ENCODE measurements around the gene GM2A. TPM values are rescaled to one million over a fixed set of nuclear protein-coding genes. Genes with fewer than 3 reads are reported as not detected.
"Not testable (repeated sequence)": the region's sequence is repeated elsewhere in the genome, so short reads cannot be mapped to it uniquely, and the experiment has no call there.

The GM2A gene
- total and polyA plus RNA-seq, 2 donors (not counting 1 experiment from before 2014, with no cell fraction given) = 29.8 to 82.7 TPM

DNA sequence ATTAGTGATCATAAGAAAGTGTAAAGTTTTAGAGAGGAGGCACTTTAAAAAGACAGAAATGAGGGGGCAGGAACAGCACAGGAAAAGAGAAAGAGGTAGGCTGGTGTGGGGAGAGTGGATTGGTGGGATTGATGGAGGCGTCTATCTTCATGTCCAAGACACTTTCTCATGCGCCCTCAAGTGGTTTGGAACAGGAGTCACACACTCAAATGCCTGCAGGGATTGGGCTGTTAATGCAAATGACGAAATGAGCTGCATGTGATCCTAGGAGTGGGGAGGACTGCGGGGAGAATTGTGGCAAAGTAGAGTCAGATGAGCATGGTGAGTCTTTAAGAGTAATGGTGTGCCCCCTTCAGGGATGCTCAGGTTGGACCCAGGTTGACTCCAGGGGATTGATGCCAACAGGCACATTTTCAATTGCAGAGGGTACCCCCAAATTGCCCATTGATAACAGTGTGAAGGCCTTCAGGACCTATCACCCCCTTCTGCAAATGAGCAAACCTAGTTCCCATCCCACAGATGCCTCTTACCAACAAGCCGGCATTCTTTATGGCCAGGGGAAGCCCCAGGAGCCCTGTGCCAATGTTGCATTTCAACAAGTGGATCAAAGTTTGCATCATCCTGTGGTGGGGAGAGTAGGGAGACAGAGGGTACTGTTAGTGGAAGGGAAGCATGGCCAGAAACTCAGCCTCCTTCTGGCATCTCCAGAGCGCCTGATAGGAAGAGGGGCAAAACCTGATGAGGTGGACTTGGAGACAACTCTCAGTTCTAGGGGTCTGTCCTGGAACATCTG is 45.3 kb downstream of the GM2A start:
- Histone ChIP-seq H3K4me1 (ENCODE audit: control insufficient read depth in 2 of 2, insufficient read depth in 2 of 2, low read length in 2 of 2) (no peaks in the 10 kb centered on the region), H3K4me2 (replicated peaks; ENCODE audit: low read depth, low read length, poor library complexity, severe bottlenecking) (no peak overlapping the region), H3K79me2 (ENCODE audit: control insufficient read depth, insufficient read depth, low read length) (no peaks in the 10 kb centered on the region), H3K9ac (ENCODE audit: low read length) (no peak overlapping the region), H3K27me3 (replicated peaks in 1 of 4; ENCODE audit: control extremely low read depth in 1 of 4, control insufficient read depth in 3 of 4, insufficient read depth in 4 of 4, low read length in 3 of 4) (no peaks in the 10 kb centered on the region), H3K9me3 (ENCODE audit: control extremely low read depth in 1 of 3, control insufficient read depth in 2 of 3, insufficient read depth in 1 of 3, low read length in 2 of 3) (no peaks in the 10 kb centered on the region), H4K20me1 (ENCODE audit: control insufficient read depth, insufficient read depth, low read length, poor library complexity, severe bottlenecking) (no peaks in the 10 kb centered on the region), H2AFZ (ENCODE audit: insufficient read depth, low read depth, low read length, poor library complexity, severe bottlenecking) (no peak overlapping the region), H3K27ac (ENCODE audit: low read length in 2 of 2) (no peak overlapping the region), H3K4me3 (ENCODE audit: control extremely low read depth in 1 of 5, extremely low read depth in 1 of 5, insufficient read depth in 1 of 5, low read depth in 2 of 5, low read length in 4 of 5) (no peak overlapping the region), H3K36me3 (replicated peaks in 1 of 2; ENCODE audit: control extremely low read depth in 1 of 2, control insufficient read depth in 1 of 2, extremely low read depth in 1 of 2, insufficient read depth in 2 of 2, low read length in 1 of 2) (no peaks in the 10 kb centered on the region)
- POLR2A ChIA-PET = no interaction called here
- ATAC-seq (ENCODE audit: low read depth) (peak; percentile 51), DNase-seq (peak; percentile 56)
- WGBS (ENCODE audit: insufficient coverage) = 67% methylated on average over 5 of the region's 6 CpGs
- intact Hi-C loops (cut with micrococcal nuclease) = loop anchor here (5.0 kb wide), 1 partner anchor 246 kb away; no protein-coding TSS in a partner anchor
- TF ChIP-seq EZH2 (IDR thresholded peaks at IDR 0.05; ENCODE audit: borderline replicate concordance, insufficient read depth, low read depth, low read length, poor library complexity, severe bottlenecking) = no peak
- TF ChIP-seq, protein P1, sequence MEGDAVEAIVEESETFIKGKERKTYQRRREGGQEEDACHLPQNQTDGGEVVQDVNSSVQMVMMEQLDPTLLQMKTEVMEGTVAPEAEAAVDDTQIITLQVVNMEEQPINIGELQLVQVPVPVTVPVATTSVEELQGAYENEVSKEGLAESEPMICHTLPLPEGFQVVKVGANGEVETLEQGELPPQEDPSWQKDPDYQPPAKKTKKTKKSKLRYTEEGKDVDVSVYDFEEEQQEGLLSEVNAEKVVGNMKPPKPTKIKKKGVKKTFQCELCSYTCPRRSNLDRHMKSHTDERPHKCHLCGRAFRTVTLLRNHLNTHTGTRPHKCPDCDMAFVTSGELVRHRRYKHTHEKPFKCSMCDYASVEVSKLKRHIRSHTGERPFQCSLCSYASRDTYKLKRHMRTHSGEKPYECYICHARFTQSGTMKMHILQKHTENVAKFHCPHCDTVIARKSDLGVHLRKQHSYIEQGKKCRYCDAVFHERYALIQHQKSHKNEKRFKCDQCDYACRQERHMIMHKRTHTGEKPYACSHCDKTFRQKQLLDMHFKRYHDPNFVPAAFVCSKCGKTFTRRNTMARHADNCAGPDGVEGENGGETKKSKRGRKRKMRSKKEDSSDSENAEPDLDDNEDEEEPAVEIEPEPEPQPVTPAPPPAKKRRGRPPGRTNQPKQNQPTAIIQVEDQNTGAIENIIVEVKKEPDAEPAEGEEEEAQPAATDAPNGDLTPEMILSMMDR (IDR thresholded peaks at IDR 0.05) = peak; percentile 47
- Mint-ChIP-seq H3K27ac (no peak overlapping the region), H3K27me3 (peaks cover 32% of the 10 kb centered on the region), H3K9me3 (ENCODE audit: insufficient read depth) (no peaks in the 10 kb centered on the region), H3K4me1 (peaks cover 2% of the 10 kb centered on the region), H3K4me3 (no peak overlapping the region)
- CTCF ChIA-PET = interaction anchor here (0.9 to 2.0 kb wide), 7 partner anchors 18 to 497 kb away, joined by 3 to 10 read pairs (median 4); no protein-coding TSS in a partner anchor

DNA sequence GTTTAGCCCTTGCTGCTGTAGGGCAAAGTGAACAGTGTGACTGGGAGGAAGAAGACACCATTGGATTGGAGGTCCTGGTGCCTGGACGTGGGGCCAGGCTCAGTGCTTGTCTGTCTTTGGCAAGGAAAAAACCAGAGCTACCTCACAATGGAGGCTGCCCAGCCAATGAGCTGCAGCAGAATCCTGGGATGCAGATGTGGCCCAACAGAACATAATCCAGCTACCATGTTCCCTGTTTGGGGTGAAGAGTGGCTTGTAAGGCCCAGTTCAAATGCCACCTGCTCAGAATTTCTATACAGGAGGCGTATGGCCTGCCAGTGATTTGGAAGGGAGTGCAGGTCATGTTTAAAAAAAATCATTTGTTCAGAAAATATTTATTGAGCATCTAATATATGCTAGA is 50.7 kb downstream of the GM2A start, which contains the start of gene SLC36A3:
TSS of gene SLC36A3 (minus strand) at position 101 of the 400 bp plus-strand sequence. CDS start 412 bp downstream, outside the sequence.
- ATAC-seq (ENCODE audit: low read depth) (no peak), DNase-seq (no peak)
- no peaks in the 10 kb centered on the region for H3K4me1 Mint-ChIP-seq
- 100% methylated on average over 1 of the region's 2 CpGs for WGBS (ENCODE audit: insufficient coverage)
- peaks cover 32% of the 10 kb centered on the region for H3K27me3 Mint-ChIP-seq
- Histone ChIP-seq H3K27ac (ENCODE audit: low read length in 2 of 2) (no peak within 1 kb of the TSS), H3K36me3 (replicated peaks in 1 of 2; ENCODE audit: control extremely low read depth in 1 of 2, control insufficient read depth in 1 of 2, extremely low read depth in 1 of 2, insufficient read depth in 2 of 2, low read length in 1 of 2) (no peaks in the 10 kb centered on the region), H3K9me3 (ENCODE audit: control extremely low read depth in 1 of 3, control insufficient read depth in 2 of 3, insufficient read depth in 1 of 3, low read length in 2 of 3) (no peaks in the 10 kb centered on the region), H3K79me2 (ENCODE audit: control insufficient read depth, insufficient read depth, low read length) (no peaks in the 10 kb centered on the region), H3K4me3 (ENCODE audit: control extremely low read depth in 1 of 5, extremely low read depth in 1 of 5, insufficient read depth in 1 of 5, low read depth in 2 of 5, low read length in 4 of 5) (no peak within 1 kb of the TSS), H3K9ac (ENCODE audit: low read length) (no peak within 1 kb of the TSS), H3K4me2 (replicated peaks; ENCODE audit: low read depth, low read length, poor library complexity, severe bottlenecking) (no peak within 1 kb of the TSS), H3K4me1 (ENCODE audit: control insufficient read depth in 2 of 2, insufficient read depth in 2 of 2, low read length in 2 of 2) (no peaks in the 10 kb centered on the region), H2AFZ (ENCODE audit: insufficient read depth, low read depth, low read length, poor library complexity, severe bottlenecking) (no peak within 1 kb of the TSS), H4K20me1 (ENCODE audit: control insufficient read depth, insufficient read depth, low read length, poor library complexity, severe bottlenecking) (no peaks in the 10 kb centered on the region), H3K27me3 (replicated peaks in 1 of 4; ENCODE audit: control extremely low read depth in 1 of 4, control insufficient read depth in 3 of 4, insufficient read depth in 4 of 4, low read length in 3 of 4) (no peaks in the 10 kb centered on the region)
- CTCF ChIA-PET = no interaction called here
- H3K9me3 Mint-ChIP-seq (ENCODE audit: insufficient read depth) = no peaks in the 10 kb centered on the region
- H3K27ac Mint-ChIP-seq = no peak within 1 kb of the TSS
- POLR2A ChIA-PET = no interaction called here
- H3K4me3 Mint-ChIP-seq = no peak within 1 kb of the TSS
- TF ChIP-seq EZH2 (IDR thresholded peaks at IDR 0.05; ENCODE audit: borderline replicate concordance, insufficient read depth, low read depth, low read length, poor library complexity, severe bottlenecking) = no peak
- TF ChIP-seq, protein P1 (IDR thresholded peaks at IDR 0.05) = no peak
- intact Hi-C loops (cut with micrococcal nuclease) = no loop called here

DNA sequence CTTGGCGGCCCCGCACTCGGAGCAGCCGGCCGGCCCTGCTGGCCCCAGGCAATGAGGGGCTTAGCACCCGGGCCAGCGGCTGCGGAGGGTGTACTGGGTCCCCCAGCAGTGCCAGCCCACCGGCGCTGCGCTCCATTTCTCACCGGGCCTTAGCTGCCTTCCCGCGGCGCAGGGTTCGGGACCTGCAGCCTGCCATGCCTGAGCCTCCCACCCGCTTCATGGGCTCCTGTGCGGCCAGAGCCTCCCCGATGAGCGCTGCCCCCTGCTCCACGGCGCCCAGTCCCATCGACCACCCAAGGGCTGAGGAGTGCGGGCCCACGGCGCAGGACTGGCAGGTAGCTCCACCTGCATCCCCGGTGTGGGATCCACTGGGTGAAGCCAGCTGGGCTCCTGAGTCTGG is 56.3 kb downstream of the GM2A start:
- over 99% methylated on average over 18 of the region's 27 CpGs for WGBS (ENCODE audit: insufficient coverage)
- POLR2A ChIA-PET = not testable (repeated sequence)

More for the DNA sequence above, 56.3 kb downstream of the GM2A start:
- H3K9me3 ChIP-seq (ENCODE audit: control extremely low read depth in 1 of 3, control insufficient read depth in 2 of 3, insufficient read depth in 1 of 3, low read length in 2 of 3) = peaks cover 2 to 15% (median 9%) of the 10 kb centered on the region in 3 donors
- H3K27ac ChIP-seq (ENCODE audit: low read length in 2 of 2); H3K27me3 Mint-ChIP-seq; H3K9ac ChIP-seq (ENCODE audit: low read length); H3K79me2 ChIP-seq (ENCODE audit: control insufficient read depth, insufficient read depth, low read length); ATAC-seq (ENCODE audit: low read depth); H3K27me3 ChIP-seq (replicated peaks in 1 of 4; ENCODE audit: control extremely low read depth in 1 of 4, control insufficient read depth in 3 of 4, insufficient read depth in 4 of 4, low read length in 3 of 4); intact Hi-C loops (cut with micrococcal nuclease); H3K4me1 ChIP-seq (ENCODE audit: control insufficient read depth in 2 of 2, insufficient read depth in 2 of 2, low read length in 2 of 2); H3K4me3 ChIP-seq (ENCODE audit: control extremely low read depth in 1 of 5, extremely low read depth in 1 of 5, insufficient read depth in 1 of 5, low read depth in 2 of 5, low read length in 4 of 5); H3K4me3 Mint-ChIP-seq; H4K20me1 ChIP-seq (ENCODE audit: control insufficient read depth, insufficient read depth, low read length, poor library complexity, severe bottlenecking); H3K4me2 ChIP-seq (replicated peaks; ENCODE audit: low read depth, low read length, poor library complexity, severe bottlenecking); H2AFZ ChIP-seq (ENCODE audit: insufficient read depth, low read depth, low read length, poor library complexity, severe bottlenecking); H3K36me3 ChIP-seq (replicated peaks in 1 of 2; ENCODE audit: control extremely low read depth in 1 of 2, control insufficient read depth in 1 of 2, extremely low read depth in 1 of 2, insufficient read depth in 2 of 2, low read length in 1 of 2); H3K9me3 Mint-ChIP-seq (ENCODE audit: insufficient read depth); CTCF ChIA-PET; H3K4me1 Mint-ChIP-seq; H3K27ac Mint-ChIP-seq; DNase-seq: not testable (repeated sequence)

Measured in B cell (primary cell).